Measurements from ENCODE around the gene PTPRT.

PTPRT gene

DNA sequence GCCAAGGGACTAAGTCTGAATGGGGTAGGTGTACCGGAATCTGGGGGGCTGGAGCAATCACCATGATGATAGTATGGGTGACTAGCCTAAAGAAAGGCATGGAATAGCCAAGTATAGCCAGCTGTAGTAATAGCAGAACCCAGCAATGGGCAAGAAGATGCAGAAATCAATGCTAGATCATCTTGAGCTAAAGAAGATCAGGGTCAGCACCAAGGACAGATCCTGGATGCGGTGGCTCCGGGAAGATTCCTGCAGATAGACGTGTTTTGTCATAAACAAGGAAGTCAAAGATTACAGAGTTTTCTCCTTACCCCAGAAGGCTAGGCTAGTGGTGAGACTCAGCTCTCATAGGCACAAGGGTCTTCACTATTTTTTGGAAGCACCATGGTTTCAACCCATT, 1009.9 kb downstream of the PTPRT start:
- ChIA-PET POLR2A (no interaction called here), CTCF (no interaction called here)

DNA sequence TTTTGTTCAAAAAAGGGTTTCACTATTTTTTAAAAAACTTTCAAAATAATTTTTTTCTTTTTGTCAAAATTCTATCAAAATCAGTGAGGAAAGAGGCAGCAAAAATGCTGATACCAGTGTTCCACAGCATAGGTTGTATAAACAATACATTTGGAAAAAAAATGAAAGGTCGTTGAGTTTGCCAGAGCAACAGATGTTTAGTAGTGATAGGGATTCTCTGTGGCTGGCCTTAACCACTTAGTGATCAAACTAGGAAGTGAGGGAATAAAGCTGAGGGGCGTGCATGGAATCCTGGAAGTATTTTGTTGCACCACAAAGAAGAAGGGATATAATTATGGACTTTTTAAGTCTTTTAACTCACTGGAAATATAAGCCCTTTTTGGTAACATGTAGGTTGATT, 1016.3 kb downstream of the PTPRT start:
- ChIA-PET POLR2A (no interaction called here), CTCF (no interaction called here)
- no peak for DNase-seq (ENCODE audit: extremely low spot score)
- TF ChIP-seq, protein P1, sequence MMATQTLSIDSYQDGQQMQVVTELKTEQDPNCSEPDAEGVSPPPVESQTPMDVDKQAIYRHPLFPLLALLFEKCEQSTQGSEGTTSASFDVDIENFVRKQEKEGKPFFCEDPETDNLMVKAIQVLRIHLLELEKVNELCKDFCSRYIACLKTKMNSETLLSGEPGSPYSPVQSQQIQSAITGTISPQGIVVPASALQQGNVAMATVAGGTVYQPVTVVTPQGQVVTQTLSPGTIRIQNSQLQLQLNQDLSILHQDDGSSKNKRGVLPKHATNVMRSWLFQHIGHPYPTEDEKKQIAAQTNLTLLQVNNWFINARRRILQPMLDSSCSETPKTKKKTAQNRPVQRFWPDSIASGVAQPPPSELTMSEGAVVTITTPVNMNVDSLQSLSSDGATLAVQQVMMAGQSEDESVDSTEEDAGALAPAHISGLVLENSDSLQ (IDR thresholded peaks at IDR 0.05): no peak
- TF ChIP-seq FOXK2 (IDR thresholded peaks at IDR 0.05): no peak
- TF ChIP-seq SUZ12 (IDR thresholded peaks at IDR 0.05): no peak
- no peak for TF ChIP-seq NFRKB (IDR thresholded peaks at IDR 0.05)
- TF ChIP-seq SP1 (IDR thresholded peaks at IDR 0.05): no peak
- TF ChIP-seq ARNT (IDR thresholded peaks at IDR 0.05): no peak
- no peak for TF ChIP-seq HDGF (IDR thresholded peaks at IDR 0.05; ENCODE audit: borderline replicate concordance)
- TF ChIP-seq L3MBTL2 (conservative IDR thresholded peaks at IDR 0.05): no peak
- TF ChIP-seq CTBP1 (IDR thresholded peaks at IDR 0.05; ENCODE audit: borderline replicate concordance): no peak
- TF ChIP-seq ELF4 (IDR thresholded peaks at IDR 0.05): no peak
- no peak for TF ChIP-seq LEF1 (IDR thresholded peaks at IDR 0.05; ENCODE audit: borderline replicate concordance)
- no peak for TF ChIP-seq BHLHE40 (IDR thresholded peaks at IDR 0.05; ENCODE audit: borderline replicate concordance)
- TF ChIP-seq TARDBP (IDR thresholded peaks at IDR 0.05): no peak
- TF ChIP-seq FOXM1 (IDR thresholded peaks at IDR 0.05; ENCODE audit: borderline replicate concordance): no peak
- no peak for TF ChIP-seq ZNF384 (IDR thresholded peaks at IDR 0.05)
- no peak for TF ChIP-seq FOXA1 (IDR thresholded peaks at IDR 0.05)

More for the DNA sequence above, 1009.9 kb downstream of the PTPRT start:
- DNase-seq (ENCODE audit: extremely low spot score): no peak
- TF ChIP-seq FOXM1 (IDR thresholded peaks at IDR 0.05; ENCODE audit: borderline replicate concordance) (no peak), BHLHE40 (IDR thresholded peaks at IDR 0.05; ENCODE audit: borderline replicate concordance) (no peak), ELF4 (IDR thresholded peaks at IDR 0.05) (no peak), LEF1 (IDR thresholded peaks at IDR 0.05; ENCODE audit: borderline replicate concordance) (no peak), ZNF384 (IDR thresholded peaks at IDR 0.05) (no peak), CTBP1 (IDR thresholded peaks at IDR 0.05; ENCODE audit: borderline replicate concordance) (no peak), SUZ12 (IDR thresholded peaks at IDR 0.05) (no peak), ARNT (IDR thresholded peaks at IDR 0.05) (no peak), HDGF (IDR thresholded peaks at IDR 0.05; ENCODE audit: borderline replicate concordance) (no peak), FOXA1 (IDR thresholded peaks at IDR 0.05) (no peak), SP1 (IDR thresholded peaks at IDR 0.05) (no peak), TARDBP (IDR thresholded peaks at IDR 0.05) (no peak), FOXK2 (IDR thresholded peaks at IDR 0.05) (no peak), L3MBTL2 (conservative IDR thresholded peaks at IDR 0.05) (no peak)
- TF ChIP-seq, protein P1 (IDR thresholded peaks at IDR 0.05): no peak

DNA sequence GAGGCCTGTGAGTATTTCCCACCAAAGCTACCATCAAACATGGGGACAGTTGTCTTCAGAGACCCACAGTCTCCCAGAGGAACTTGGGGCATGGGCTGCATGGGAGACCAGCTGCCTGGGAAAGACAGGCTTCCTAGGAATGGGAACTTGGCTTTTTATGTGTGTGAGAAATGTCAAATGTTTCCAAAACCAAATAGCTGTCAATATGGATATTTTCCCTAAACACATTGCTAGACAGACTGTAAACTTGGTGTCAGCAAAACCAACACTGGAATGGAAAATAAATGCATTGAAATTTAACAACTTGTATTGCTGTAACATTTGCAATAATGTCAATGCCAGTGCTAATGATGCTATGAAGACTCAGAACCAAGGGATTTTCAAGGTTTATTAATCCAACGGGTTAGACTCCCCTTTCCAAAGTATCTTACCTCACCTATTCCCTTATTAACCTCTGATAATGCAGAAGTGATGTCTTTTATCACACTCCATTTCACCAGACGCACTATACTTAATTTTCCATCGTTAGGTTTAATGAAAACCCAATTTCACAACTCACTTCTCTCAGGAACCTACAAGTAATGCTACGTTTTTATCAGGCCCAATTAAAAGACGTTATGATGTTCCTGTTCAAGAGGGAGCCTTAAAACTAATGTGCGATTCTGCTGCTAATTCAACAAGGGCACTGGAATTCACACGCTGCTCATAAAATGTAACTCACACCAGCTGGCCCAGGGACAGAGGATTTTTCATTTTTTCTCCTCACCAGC, 1025.4 kb downstream of the PTPRT start:
- no peak for TF ChIP-seq NFRKB (IDR thresholded peaks at IDR 0.05)
- no peak for TF ChIP-seq SUZ12 (IDR thresholded peaks at IDR 0.05)
- TF ChIP-seq FOXA1 (IDR thresholded peaks at IDR 0.05): no peak
- TF ChIP-seq TARDBP (IDR thresholded peaks at IDR 0.05): no peak
- no peak for TF ChIP-seq CTBP1 (IDR thresholded peaks at IDR 0.05; ENCODE audit: borderline replicate concordance)
- no peak for TF ChIP-seq SP1 (IDR thresholded peaks at IDR 0.05)
- TF ChIP-seq, protein P1 (IDR thresholded peaks at IDR 0.05): no peak
- no peak for TF ChIP-seq FOXM1 (IDR thresholded peaks at IDR 0.05; ENCODE audit: borderline replicate concordance)
- no peak for TF ChIP-seq ARNT (IDR thresholded peaks at IDR 0.05)
- no peak for TF ChIP-seq ELF4 (IDR thresholded peaks at IDR 0.05)
- TF ChIP-seq L3MBTL2 (conservative IDR thresholded peaks at IDR 0.05): no peak
- TF ChIP-seq LEF1 (IDR thresholded peaks at IDR 0.05; ENCODE audit: borderline replicate concordance): no peak
- TF ChIP-seq BHLHE40 (IDR thresholded peaks at IDR 0.05; ENCODE audit: borderline replicate concordance): no peak
- TF ChIP-seq ZNF384 (IDR thresholded peaks at IDR 0.05): no peak
- no peak for TF ChIP-seq FOXK2 (IDR thresholded peaks at IDR 0.05)
- no peak for TF ChIP-seq HDGF (IDR thresholded peaks at IDR 0.05; ENCODE audit: borderline replicate concordance)
- ChIA-PET POLR2A (no interaction called here), CTCF (no interaction called here)
- DNase-seq (ENCODE audit: extremely low spot score): no peak

DNA sequence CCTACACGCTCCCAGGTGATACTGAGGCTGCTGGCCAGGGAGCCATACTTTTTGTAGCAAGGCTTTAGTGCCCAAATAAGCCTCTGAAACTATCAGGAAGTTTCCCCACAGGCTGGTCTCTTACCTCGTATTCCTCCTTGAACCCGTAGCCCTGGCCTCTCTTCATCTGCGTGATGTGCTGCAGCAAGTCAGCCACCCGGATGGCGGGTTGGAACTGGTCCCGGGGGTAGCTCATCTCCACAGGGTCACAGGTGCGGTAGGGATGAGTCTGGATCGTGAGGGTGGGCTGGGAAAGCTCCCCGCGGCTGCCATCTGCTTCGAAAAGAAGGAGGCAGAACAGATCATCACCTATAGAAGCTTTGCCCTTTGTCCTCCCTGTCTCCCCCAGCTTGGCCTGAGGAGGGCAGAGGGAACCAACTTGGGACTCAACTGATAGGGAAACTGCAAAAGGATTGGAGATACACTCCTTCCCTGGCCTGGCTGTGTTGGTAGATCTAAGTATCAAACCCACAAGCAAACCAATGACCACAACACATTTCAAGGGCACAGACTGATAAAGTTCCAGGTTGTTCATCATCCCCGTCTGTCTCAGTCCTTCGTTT, 1028.4 kb downstream of the PTPRT start:
- no peak for TF ChIP-seq HDGF (IDR thresholded peaks at IDR 0.05; ENCODE audit: borderline replicate concordance)
- TF ChIP-seq ARNT (IDR thresholded peaks at IDR 0.05): no peak
- no peak for TF ChIP-seq CTBP1 (IDR thresholded peaks at IDR 0.05; ENCODE audit: borderline replicate concordance)
- TF ChIP-seq NFRKB (IDR thresholded peaks at IDR 0.05): no peak
- TF ChIP-seq FOXM1 (IDR thresholded peaks at IDR 0.05; ENCODE audit: borderline replicate concordance): no peak
- TF ChIP-seq FOXA1 (IDR thresholded peaks at IDR 0.05): no peak
- no peak for TF ChIP-seq L3MBTL2 (conservative IDR thresholded peaks at IDR 0.05)
- TF ChIP-seq SP1 (IDR thresholded peaks at IDR 0.05): no peak
- no peak for TF ChIP-seq LEF1 (IDR thresholded peaks at IDR 0.05; ENCODE audit: borderline replicate concordance)
- TF ChIP-seq SUZ12 (IDR thresholded peaks at IDR 0.05): no peak
- no peak for TF ChIP-seq ZNF384 (IDR thresholded peaks at IDR 0.05)
- TF ChIP-seq FOXK2 (IDR thresholded peaks at IDR 0.05): no peak
- TF ChIP-seq TARDBP (IDR thresholded peaks at IDR 0.05): no peak
- TF ChIP-seq ELF4 (IDR thresholded peaks at IDR 0.05): no peak
- ChIA-PET POLR2A (no interaction called here), CTCF (no interaction called here)
- no peak for DNase-seq (ENCODE audit: extremely low spot score)

DNA sequence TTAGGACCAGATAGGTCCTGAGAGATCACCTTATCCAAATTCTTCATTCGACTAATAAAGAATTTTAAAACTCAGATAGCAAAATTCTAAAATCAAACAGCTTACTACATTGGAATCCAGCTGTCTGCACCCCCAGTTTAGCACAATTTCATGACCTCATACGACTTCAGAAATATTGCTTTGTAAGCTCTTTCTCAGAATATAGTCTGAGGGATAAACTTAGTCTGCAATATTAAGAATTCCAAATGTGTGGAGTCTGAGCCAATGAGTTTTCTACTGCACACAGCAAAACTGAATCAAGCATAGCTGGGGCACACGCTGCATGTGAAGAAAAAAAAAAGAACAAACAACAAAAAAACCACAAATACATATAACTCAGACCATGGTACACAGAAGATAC, 1029.9 kb downstream of the PTPRT start:
- TF ChIP-seq BHLHE40 (IDR thresholded peaks at IDR 0.05; ENCODE audit: borderline replicate concordance): no peak
- no peak for TF ChIP-seq ELF4 (IDR thresholded peaks at IDR 0.05)
- POLR2A ChIA-PET: no interaction called here
- CTCF ChIA-PET: no interaction called here
- DNase-seq (ENCODE audit: extremely low spot score): no peak
